Mesothelial cell of epicardium (in vitro differentiated cells): ENCODE data around the gene CD52. TPM values are rescaled to one million over a fixed set of nuclear protein-coding genes. Genes with fewer than 3 reads are reported as not detected.

ENCODE experiments used
- DNase-seq, 2 experiments: peaks; one replicate each; pipeline ENCODE4 v3.0.0; 2021; ENCODE audit warnings: low spot score in 2 of 2; ENCODE audit not compliant: unreplicated experiment in 2 of 2
- H3K27ac Mint-ChIP-seq: 2 replicates; pipeline ENCODE4 v1.8.0; 2021; ENCODE audit warnings: mixed read lengths
- H3K27me3 Mint-ChIP-seq: 2 replicates; pipeline ENCODE4 v1.8.0; 2021; ENCODE audit warnings: low read depth, mixed read lengths
- H3K36me3 Mint-ChIP-seq: 2 replicates; pipeline ENCODE4 v1.8.0; 2021; ENCODE audit warnings: mixed read lengths
- H3K4me1 Mint-ChIP-seq: 2 replicates; pipeline ENCODE4 v1.8.0; 2021; ENCODE audit warnings: mixed read lengths
- H3K4me3 Mint-ChIP-seq: 2 replicates; pipeline ENCODE4 v1.8.0; 2021; ENCODE audit warnings: mild to moderate bottlenecking, moderate library complexity, mixed read lengths
- H3K9me3 Mint-ChIP-seq: 2 replicates; pipeline ENCODE4 v1.8.0; 2021; ENCODE audit warnings: mixed read lengths
- total RNA-seq: library from RNA; stranded (reverse); gene quantifications from 3 replicates; pipeline ENCODE4 v1.2.1, GENCODE V29; 2021
- TF ChIP-seq, protein P1 (sequence below): fragments of 200-600 bp; sonication (generic); IDR thresholded peaks from one replicate; pipeline ENCODE4 v1.5.0; 2021; ENCODE audit warnings: antibody characterized with exemption; ENCODE audit not compliant: unreplicated experiment

The CD52 gene
- total RNA-seq, 1 donor from 2014 or later, result 1.6 TPM

DNA sequence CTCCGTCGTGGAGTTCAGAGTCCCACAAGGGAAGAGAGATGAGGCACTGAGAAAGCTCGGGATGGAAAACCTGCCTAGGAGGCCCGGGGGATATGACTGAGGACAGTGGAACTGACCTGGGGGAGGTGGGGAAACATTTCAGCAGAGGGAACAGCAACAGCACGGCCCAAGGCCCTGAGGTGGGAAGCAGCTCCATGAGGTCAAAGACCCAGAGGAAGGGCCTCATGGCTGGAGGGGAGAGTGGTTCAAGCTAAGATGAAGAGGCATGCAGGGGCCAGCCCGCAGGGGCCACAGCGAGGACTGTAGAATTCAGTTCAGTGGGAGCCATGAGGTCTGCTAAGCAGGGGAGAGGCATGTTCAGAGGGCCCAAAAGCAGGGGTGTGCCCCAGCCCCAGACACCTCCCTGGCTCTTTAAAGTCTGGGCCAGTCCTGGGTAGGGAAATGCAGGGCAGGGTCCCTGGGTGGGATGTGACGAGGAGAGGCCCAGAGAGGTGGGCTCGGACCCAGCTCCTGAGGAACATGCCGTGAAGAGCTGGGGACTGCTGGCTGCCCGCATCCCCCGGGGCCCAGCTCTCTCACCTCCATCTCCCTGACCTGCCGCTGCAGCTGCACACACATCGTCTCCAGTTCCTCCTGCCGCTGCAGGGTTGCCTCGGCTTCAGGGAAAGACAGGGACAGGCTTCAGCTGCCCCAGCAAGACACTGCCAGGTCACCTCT, 21.3 kb upstream of the CD52 start:
- Mint-ChIP-seq H3K27me3 (no peaks in the 10 kb centered on the region), H3K4me1 (peaks cover 3% of the 10 kb centered on the region), H3K27ac (no peak overlapping the region), H3K4me3 (no peak overlapping the region), H3K36me3 (peaks cover 2% of the 10 kb centered on the region), H3K9me3 (no peaks in the 10 kb centered on the region)
- TF ChIP-seq, protein P1, sequence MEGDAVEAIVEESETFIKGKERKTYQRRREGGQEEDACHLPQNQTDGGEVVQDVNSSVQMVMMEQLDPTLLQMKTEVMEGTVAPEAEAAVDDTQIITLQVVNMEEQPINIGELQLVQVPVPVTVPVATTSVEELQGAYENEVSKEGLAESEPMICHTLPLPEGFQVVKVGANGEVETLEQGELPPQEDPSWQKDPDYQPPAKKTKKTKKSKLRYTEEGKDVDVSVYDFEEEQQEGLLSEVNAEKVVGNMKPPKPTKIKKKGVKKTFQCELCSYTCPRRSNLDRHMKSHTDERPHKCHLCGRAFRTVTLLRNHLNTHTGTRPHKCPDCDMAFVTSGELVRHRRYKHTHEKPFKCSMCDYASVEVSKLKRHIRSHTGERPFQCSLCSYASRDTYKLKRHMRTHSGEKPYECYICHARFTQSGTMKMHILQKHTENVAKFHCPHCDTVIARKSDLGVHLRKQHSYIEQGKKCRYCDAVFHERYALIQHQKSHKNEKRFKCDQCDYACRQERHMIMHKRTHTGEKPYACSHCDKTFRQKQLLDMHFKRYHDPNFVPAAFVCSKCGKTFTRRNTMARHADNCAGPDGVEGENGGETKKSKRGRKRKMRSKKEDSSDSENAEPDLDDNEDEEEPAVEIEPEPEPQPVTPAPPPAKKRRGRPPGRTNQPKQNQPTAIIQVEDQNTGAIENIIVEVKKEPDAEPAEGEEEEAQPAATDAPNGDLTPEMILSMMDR, result no peak
- no peak for DNase-seq

DNA sequence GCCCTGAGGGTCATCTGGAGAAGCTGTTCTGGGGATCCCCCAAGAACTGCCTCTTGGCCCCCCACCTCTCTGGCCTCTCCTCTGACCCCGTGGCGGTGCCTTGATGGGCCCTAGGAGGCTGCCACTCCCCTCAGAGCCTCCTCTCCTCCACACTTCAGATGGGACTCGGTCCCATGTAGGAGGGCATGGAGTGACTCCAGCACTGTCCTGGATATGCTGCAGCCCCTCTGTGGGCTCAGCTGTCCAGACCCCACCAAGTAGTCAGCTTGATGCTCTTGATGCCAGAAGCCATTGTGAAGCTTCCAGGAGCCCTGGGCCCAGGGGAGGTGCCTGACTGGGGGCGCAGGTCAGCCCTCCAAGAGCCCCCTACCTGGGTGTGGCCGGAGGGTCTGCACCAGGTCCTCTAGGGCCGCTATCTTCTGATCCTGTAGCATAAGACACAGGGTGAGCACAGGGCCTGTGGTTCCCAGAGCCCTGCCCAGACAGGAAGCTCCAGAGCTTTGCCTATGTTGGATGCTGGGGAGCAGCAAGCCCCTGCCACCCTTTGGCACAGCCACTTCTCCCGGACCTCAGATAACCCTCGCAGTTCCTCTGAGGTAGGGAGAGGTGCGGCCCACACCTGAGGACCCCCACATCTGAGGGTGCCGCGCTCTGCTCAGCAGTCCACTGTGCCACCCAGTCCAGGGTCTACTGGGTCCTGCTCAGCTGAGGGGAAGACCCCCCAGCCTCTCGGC, 20.5 kb upstream of the CD52 start:
- H3K27ac Mint-ChIP-seq, result no peak overlapping the region
- H3K9me3 Mint-ChIP-seq, result no peaks in the 10 kb centered on the region
- H3K4me1 Mint-ChIP-seq, result peaks cover 3% of the 10 kb centered on the region
- H3K36me3 Mint-ChIP-seq, result peaks cover 2% of the 10 kb centered on the region
- H3K4me3 Mint-ChIP-seq, result no peak overlapping the region
- no peaks in the 10 kb centered on the region for H3K27me3 Mint-ChIP-seq
- TF ChIP-seq, protein P1, result no peak
- DNase-seq, result no peak

DNA sequence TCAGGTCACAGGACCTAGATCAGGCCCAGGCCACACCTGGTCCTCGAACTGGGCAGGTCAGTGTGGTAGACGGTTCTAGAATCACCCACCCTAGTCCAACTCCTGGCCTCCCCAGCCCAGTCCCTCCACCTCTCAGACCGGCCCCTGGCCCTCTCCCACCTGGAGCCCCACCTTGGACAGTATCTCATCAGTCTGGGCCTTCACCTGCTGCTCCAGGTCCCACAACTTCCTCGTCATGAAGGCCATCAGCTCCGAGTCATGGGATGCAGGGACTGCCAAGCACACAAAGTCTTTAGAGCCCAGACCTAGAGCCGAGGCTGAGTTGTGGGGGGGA, 20.0 kb upstream of the CD52 start:
- Mint-ChIP-seq H3K36me3 (peaks cover 2% of the 10 kb centered on the region), H3K27ac (no peak overlapping the region), H3K4me1 (peaks cover 3% of the 10 kb centered on the region), H3K27me3 (no peaks in the 10 kb centered on the region), H3K9me3 (no peaks in the 10 kb centered on the region), H3K4me3 (no peak overlapping the region)
- no peak for DNase-seq
- TF ChIP-seq, protein P1, result no peak

DNA sequence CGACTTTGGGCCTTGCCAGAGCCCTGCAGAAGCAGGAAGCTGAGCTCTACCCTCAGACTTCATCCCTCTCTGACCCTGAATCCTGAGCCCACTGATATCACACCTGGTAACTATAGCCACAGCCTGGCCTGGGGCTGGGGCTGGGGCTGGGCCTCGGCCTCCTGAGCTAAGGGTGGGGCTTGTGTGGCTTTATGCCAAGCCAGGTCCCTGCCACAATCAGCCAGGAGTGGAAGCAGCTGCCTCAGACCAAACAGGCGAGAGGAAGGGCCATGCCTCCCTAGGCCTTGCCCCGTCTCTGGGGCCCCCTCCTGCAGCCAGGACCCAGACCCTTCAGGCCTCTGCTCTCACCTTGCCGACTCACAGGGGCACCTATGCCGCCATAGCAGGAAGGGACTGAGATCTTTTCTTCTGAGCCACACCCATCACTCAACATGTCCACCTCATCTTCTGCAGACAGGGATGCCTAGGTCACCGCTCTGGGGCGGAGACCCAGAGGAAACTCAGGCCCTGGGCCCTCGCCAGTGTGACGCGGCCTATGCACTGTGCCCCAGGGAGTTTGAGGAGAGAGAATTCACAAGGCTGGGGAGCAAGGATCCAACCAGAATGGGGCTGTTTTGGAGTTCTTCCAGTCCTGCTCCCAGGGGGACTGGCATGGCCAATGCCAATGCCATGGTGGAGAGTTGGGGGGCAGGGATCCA, 17.0 kb upstream of the CD52 start:
- no peaks in the 10 kb centered on the region for H3K27me3 Mint-ChIP-seq
- H3K4me1 Mint-ChIP-seq, result peaks cover 5% of the 10 kb centered on the region
- DNase-seq, result no peak
- no peak overlapping the region for H3K27ac Mint-ChIP-seq
- no peak overlapping the region for H3K4me3 Mint-ChIP-seq
- H3K36me3 Mint-ChIP-seq, result no peaks in the 10 kb centered on the region
- TF ChIP-seq, protein P1, result no peak
- H3K9me3 Mint-ChIP-seq, result no peaks in the 10 kb centered on the region

DNA sequence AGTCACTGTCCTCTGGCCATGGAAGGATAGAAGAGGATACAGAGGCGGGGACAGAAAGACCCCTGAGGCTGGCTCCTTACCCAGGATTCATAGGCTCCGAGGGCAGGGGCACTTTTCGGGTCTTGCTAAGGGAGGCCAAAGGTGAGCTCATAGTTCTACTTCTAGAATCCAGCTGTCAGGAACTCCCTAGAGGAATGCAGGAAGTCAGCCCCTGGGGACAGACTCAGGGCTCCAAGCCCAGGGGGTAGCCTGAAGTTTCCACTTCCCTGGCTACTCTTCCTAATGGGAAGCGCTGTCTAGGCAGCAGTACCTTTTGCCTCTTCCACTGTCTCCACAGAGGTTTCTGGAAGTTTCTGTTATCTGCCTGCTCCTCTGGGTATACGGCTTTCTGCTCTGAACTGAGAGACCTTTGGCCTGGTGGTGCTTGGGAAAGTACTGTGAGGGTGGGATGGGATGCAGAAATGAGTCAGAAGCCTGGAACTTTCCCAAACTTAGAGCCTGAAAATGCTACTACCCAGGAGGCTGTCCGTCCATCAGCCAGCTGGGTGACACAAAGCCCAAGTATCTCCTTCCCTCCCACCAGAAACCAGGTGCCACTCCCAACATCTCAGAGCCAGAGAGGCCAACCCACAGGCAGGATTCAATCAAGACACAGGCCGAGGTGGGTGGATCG, 14.9 kb upstream of the CD52 start:
- Mint-ChIP-seq H3K9me3 (no peaks in the 10 kb centered on the region), H3K4me1 (peaks cover 17% of the 10 kb centered on the region), H3K4me3 (no peak overlapping the region), H3K36me3 (no peaks in the 10 kb centered on the region), H3K27me3 (no peaks in the 10 kb centered on the region), H3K27ac (no peak overlapping the region)
- TF ChIP-seq, protein P1, result no peak
- no peak for DNase-seq
